ENCODE results near the gene CDH2. TPM values are rescaled to one million over a fixed set of nuclear protein-coding genes. Genes with fewer than 3 reads are reported as not detected.

Gene CDH2
- total RNA-seq = 0.08 TPM in 1 of 2 replicates, not detected in the other

DNA sequence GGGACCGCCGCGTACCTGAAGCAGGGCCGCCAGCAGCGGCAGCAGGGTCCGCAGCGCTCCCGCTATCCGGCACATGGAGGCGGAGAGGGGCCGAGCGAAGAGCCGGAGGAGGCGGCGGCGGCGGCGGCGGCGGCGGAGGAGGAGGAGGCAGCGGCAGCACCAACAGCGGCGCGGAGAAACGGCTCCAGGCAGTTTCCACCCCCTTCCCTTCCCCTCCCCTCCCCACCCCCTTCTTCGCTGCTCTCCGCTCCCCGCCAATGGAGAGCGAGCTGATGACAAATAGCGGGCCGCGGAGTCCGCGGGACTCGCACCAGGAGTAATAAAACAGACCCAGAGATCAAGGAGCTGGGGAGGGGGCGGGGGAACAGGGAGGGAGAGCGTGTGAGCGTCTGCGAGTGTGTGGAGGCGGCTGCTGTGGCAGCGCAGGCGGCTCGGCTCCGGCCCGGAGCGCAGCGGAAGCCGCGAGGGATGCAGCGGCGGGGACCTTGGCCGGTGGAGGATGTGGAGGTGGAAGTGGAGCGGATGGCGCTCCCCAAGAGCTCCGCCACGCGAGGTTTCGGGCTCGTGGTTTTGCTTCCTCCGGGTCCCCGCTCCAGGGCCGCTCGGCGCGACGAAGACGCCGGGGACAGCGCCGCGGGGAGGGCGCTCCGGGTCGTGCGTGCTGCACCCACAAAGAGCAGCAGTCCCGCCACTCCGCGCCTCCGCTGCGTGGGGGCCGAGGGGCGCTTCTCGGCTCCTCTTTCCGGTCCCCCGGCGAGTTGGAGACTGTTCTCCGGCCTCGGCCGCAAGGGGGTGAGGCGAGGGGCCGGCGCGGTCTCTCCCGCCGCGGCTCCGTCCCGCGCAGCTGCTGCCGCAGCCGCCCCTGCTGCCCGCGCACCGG lies at the start of gene CDH2:
CDH2 (minus strand) TSS at position 183 of the 880 bp plus-strand sequence; CDS start at position 75, 108 bp downstream.

All from hair follicular keratinocyte (primary cell).